Prostate gland (tissue), 2 donors: ENCODE data around the gene PPP4C. TPM values are rescaled to one million over a fixed set of nuclear protein-coding genes. Genes with fewer than 3 reads are reported as not detected.

Source experiments
- DNase-seq: peaks from one replicate; pipeline ENCODE4 v3.0.0-alpha.2; 2019; ENCODE audit warnings: low spot score
- H3K27ac ChIP-seq, 2 donors: fragments of 200-600 bp; sonication (generic); 2 replicates each; pipeline ENCODE4 v1.5.1; 2017 to 2019
- H3K27me3 ChIP-seq: fragments of 200-600 bp; sonication (generic); replicated peaks from 2 replicates; pipeline ENCODE4 v1.5.1; 2019; ENCODE audit not compliant: insufficient read depth
- H3K36me3 ChIP-seq, 2 donors: fragments of 200-600 bp; sonication (generic); 1 replicate in 1 of 2; 2 replicates in 1 of 2; pipeline versions ENCODE4 v1.5.1 to v1.8.1; 2017 to 2019
- H3K4me1 ChIP-seq: fragments of 200-600 bp; sonication (generic); replicated peaks from 2 replicates; pipeline ENCODE4 v1.5.1; 2019
- H3K4me3 ChIP-seq, 2 donors: fragments of 200-600 bp; sonication (generic); 2 replicates each; pipeline ENCODE4 v1.5.1; 2017 to 2019
- H3K9me3 ChIP-seq: fragments of 200-600 bp; sonication (generic); 2 replicates; pipeline ENCODE4 v1.5.1; 2017
- POLR2A ChIP-seq: fragments of 450-650 bp; IDR thresholded peaks from one replicate; pipeline ENCODE4 v1.6.1; 2016; ENCODE audit warnings: antibody characterized with exemption, mild to moderate bottlenecking
- POLR2AphosphoS5 ChIP-seq: sonication (generic); formaldehyde crosslinking; IDR thresholded peaks from one replicate; pipeline ENCODE4 v1.6.1; 2017; ENCODE audit warnings: antibody characterized with exemption
- whole genome bisulfite sequencing: methylation state at CpG from one replicate; pipeline ENCODE4 v1.1.5; 2018; 5-methylcytosine and 5-hydroxymethylcytosine counted together
- intact Hi-C: fragments of 100-400 bp; cut with DNase I; formaldehyde crosslinking; loops from one replicate; pipeline ENCODE4 v1.14.2; 2022
- total RNA-seq, 2 donors: library from RNA; depleted of rRNA; stranded (reverse); fragments of >200 nt; gene quantifications; one replicate each; pipeline ENCODE4 v1.1.0, GENCODE V29; 2016
- TF ChIP-seq, protein P1 (sequence below), 4 experiments: fragments of 200-600 bp in 2 of 4; fragments of 450-650 bp in 2 of 4; sonication (generic) in 2 of 4; IDR thresholded peaks; 1 replicate in 3 of 4; 2 replicates in 1 of 4; pipeline ENCODE4 v1.5.1; 2016 to 2019; ENCODE audit warnings: antibody characterized with exemption in 4 of 4, mild to moderate bottlenecking in 2 of 4, moderate library complexity in 2 of 4

PPP4C gene
- total RNA-seq, 2 donors from 2014 or later, result 67.8 to 85.4 TPM

DNA sequence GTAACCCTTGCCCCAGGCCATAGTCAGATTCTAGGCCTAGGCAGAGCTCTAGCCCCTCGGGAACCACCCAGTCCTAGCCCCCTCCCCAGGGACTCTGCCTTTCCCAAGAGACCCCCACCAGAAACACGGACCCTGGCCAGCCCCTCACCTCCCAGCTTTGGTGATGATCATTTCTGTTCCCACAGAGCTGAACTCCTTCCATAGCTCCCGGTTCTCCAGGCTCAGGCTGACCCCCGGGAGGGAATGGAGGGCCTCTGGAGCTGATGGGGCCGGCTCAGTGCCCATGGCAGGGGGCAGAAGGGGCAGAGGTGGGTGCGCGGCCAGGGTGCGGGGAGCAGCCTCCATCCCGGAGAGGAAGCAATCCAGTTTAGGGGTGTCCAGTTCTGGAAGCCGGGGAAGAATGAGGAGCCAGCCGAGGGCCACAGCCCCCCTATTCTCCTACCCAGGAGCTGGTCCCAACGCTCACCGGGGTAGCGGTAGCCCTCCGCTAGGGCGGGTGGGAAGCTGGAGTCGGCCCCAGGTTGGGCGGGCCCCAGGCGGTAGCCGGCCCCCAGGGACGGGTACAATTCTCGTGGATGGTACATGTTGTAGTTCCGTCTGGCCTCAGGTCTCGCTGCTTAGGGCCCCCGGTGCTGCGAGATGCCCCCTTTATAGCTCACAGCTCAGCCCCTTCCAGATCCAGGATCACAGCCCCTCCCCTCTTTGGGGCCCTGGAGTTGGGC lies 15.0 kb downstream of the PPP4C start:
- WGBS, result 59% methylated on average over 26 of the region's 26 CpGs
- intact Hi-C loops, result loop anchor here (10.0 kb wide), 2 partner anchors 284 to 314 kb away; partner anchors contain the start of genes MYL11, TBC1D10B and ZNF771
- Histone ChIP-seq H3K27me3 (no peaks in the 10 kb centered on the region), H3K36me3 (no peaks in the 10 kb centered on the region), H3K27ac (peak overlapping the region; percentile 48 to 78), H3K4me3 (peak overlapping the region in 1 of 2 donors; percentile 43), H3K4me1 (peaks cover 20% of the 10 kb centered on the region), H3K9me3 (no peaks in the 10 kb centered on the region)
- TF ChIP-seq POLR2A, result no peak
- TF ChIP-seq, protein P1, sequence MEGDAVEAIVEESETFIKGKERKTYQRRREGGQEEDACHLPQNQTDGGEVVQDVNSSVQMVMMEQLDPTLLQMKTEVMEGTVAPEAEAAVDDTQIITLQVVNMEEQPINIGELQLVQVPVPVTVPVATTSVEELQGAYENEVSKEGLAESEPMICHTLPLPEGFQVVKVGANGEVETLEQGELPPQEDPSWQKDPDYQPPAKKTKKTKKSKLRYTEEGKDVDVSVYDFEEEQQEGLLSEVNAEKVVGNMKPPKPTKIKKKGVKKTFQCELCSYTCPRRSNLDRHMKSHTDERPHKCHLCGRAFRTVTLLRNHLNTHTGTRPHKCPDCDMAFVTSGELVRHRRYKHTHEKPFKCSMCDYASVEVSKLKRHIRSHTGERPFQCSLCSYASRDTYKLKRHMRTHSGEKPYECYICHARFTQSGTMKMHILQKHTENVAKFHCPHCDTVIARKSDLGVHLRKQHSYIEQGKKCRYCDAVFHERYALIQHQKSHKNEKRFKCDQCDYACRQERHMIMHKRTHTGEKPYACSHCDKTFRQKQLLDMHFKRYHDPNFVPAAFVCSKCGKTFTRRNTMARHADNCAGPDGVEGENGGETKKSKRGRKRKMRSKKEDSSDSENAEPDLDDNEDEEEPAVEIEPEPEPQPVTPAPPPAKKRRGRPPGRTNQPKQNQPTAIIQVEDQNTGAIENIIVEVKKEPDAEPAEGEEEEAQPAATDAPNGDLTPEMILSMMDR (IDR thresholded peaks at IDR 0.05), result no peak
- TF ChIP-seq POLR2AphosphoS5, result no peak
- no peak for DNase-seq

GRCh38 chr16:30091474-30092372 lies 15.9 kb downstream of the PPP4C start, which contains the start of gene TBX6:
Gene TBX6, minus strand, starts transcription at chr16:30091924. Its CDS starts 731 bp downstream, at chr16:30091193.
- no peaks in the 10 kb centered on the region for H3K27me3 ChIP-seq
- no peaks in the 10 kb centered on the region for H3K9me3 ChIP-seq
- TF ChIP-seq POLR2A (peak; percentile 20), POLR2AphosphoS5 (peak; percentile 78)
- TF ChIP-seq, protein P1 (IDR thresholded peaks at IDR 0.05), result peak; percentile 74 to 99 (median 92)
- peaks cover 20% of the 10 kb centered on the region for H3K4me1 ChIP-seq
- peak; percentile 90 for DNase-seq
- no peaks in the 10 kb centered on the region for H3K36me3 ChIP-seq
- peak within 1 kb of the TSS; percentile 32 to 43 for H3K4me3 ChIP-seq
- WGBS, result under 1% methylated on average over 75 of the region's 76 CpGs
- peak within 1 kb of the TSS; percentile 48 to 78 for H3K27ac ChIP-seq
- intact Hi-C loops, result loop anchor here (10.0 kb wide), 2 partner anchors 283 to 313 kb away; partner anchors contain the start of genes MYL11, TBC1D10B and ZNF771

GRCh38 chr16:30092373-30093010 lies 16.7 kb downstream of the PPP4C start:
- H3K4me1 ChIP-seq, result peaks cover 20% of the 10 kb centered on the region
- WGBS, result 22% methylated on average over 22 of the region's 22 CpGs
- intact Hi-C loops, result loop anchor here (10.0 kb wide), 2 partner anchors 282 to 312 kb away; partner anchors contain the start of genes MYL11, TBC1D10B and ZNF771
- H3K27me3 ChIP-seq, result no peaks in the 10 kb centered on the region
- H3K27ac ChIP-seq, result peak overlapping the region; percentile 48 to 78
- peak; percentile 26 for DNase-seq
- H3K9me3 ChIP-seq, result no peaks in the 10 kb centered on the region
- no peaks in the 10 kb centered on the region for H3K36me3 ChIP-seq
- H3K4me3 ChIP-seq, result peak overlapping the region; percentile 32 to 43
- peak; percentile 5 for TF ChIP-seq POLR2A
- TF ChIP-seq, protein P1 (IDR thresholded peaks at IDR 0.05), result peak in 2 of 4 experiments; percentile 48 to 50
- TF ChIP-seq POLR2AphosphoS5, result peak; percentile 47

GRCh38 chr16:30094541-30095165 lies 18.9 kb downstream of the PPP4C start:
- intact Hi-C loops, result loop anchor here (10.0 kb wide), 2 partner anchors 280 to 310 kb away; partner anchors contain the start of genes MYL11, TBC1D10B and ZNF771
- Histone ChIP-seq H3K4me1 (peaks cover 20% of the 10 kb centered on the region), H3K9me3 (no peaks in the 10 kb centered on the region), H3K36me3 (no peaks in the 10 kb centered on the region), H3K4me3 (peak overlapping the region; percentile 82 to 94), H3K27me3 (no peaks in the 10 kb centered on the region), H3K27ac (peak overlapping the region; percentile 93 to 97)
- WGBS, result 78% methylated on average over 9 of the region's 11 CpGs
- DNase-seq, result no peak
- no peak for TF ChIP-seq POLR2A
- TF ChIP-seq, protein P1 (IDR thresholded peaks at IDR 0.05), result no peak
- no peak for TF ChIP-seq POLR2AphosphoS5
